DMS 273 (cell line): ENCODE data around the gene PRR5.
"Not testable (repeated sequence)": the region's sequence is repeated elsewhere in the genome, so short reads cannot be mapped to it uniquely, and the experiment has no call there.

Source experiments
- DNase-seq: peaks from one replicate; lab custom pipeline; 2025; ENCODE audit not compliant: unreplicated experiment; lab: John Stamatoyannopoulos, UW

Gene PRR5

GRCh38 chr22:44733426-44734106, 31.6 kb downstream of the PRR5 start:
- no peak for DNase-seq

GRCh38 chr22:44734278-44734677, 32.3 kb downstream of the PRR5 start:
- DNase-seq = no peak

GRCh38 chr22:44734801-44735517, 33.0 kb downstream of the PRR5 start:
- DNase-seq = no peak

GRCh38 chr22:44735518-44736428, 33.8 kb downstream of the PRR5 start:
- peak; percentile 79 for DNase-seq

- DNase-seq = no peak
These were observed 34.8 kb downstream of the PRR5 start for GRCh38 chr22:44736581-44737405.

GRCh38 chr22:44737406-44738346, 35.7 kb downstream of the PRR5 start:
- DNase-seq = no peak

- no peak for DNase-seq
These were observed 36.3 kb downstream of the PRR5 start for GRCh38 chr22:44738347-44738715.

- no peak for DNase-seq
These were observed 37.0 kb downstream of the PRR5 start for GRCh38 chr22:44739024-44739423.

GRCh38 chr22:44739666-44740065, 37.7 kb downstream of the PRR5 start:
- not testable (repeated sequence) for DNase-seq

- no peak for DNase-seq
These were observed 38.3 kb downstream of the PRR5 start for GRCh38 chr22:44740307-44740706.

GRCh38 chr22:44741929-44742328, 39.9 kb downstream of the PRR5 start:
- DNase-seq = no peak

GRCh38 chr22:44743247-44743646, 41.2 kb downstream of the PRR5 start:
- DNase-seq = no peak

- no peak for DNase-seq
These were observed 41.8 kb downstream of the PRR5 start for GRCh38 chr22:44743804-44744211.

GRCh38 chr22:44745853-44746789, 44.1 kb downstream of the PRR5 start:
- no peak for DNase-seq

- DNase-seq = not testable (repeated sequence)
These were observed 45.8 kb downstream of the PRR5 start for GRCh38 chr22:44747784-44748127.

GRCh38 chr22:44748524-44748923, 46.5 kb downstream of the PRR5 start:
- DNase-seq = no peak

GRCh38 chr22:44750481-44750880, 48.5 kb downstream of the PRR5 start:
- DNase-seq = no peak

GRCh38 chr22:44752285-44753188, 50.5 kb downstream of the PRR5 start, which contains the start of gene ARHGAP8:
ARHGAP8 (plus strand) TSS chr22:44752575; CDS start chr22:44786528, 33,953 bp downstream.
- DNase-seq = peak; percentile 30
